Adrenal gland (tissue), 5 donors: ENCODE results near the gene DENND1C.

ENCODE experiments used
- POLR2A ChIP-seq, 2 donors: fragments of 450-650 bp; IDR thresholded peaks; one replicate each; pipeline ENCODE4 v1.6.1; 2017; ENCODE audit warnings: antibody characterized with exemption in 2 of 2, mild to moderate bottlenecking in 2 of 2, moderate library complexity in 1 of 2
- TF ChIP-seq, protein P1 (sequence below), 6 experiments: fragments of 450-650 bp in 4 of 6; fragments of 200-600 bp in 2 of 6; sonication (generic) in 1 of 6; IDR thresholded peaks; 1 replicate in 5 of 6; 2 replicates in 1 of 6; pipeline versions ENCODE4 v1.5.1 to v1.8.0; 2016 to 2021; ENCODE audit warnings: antibody characterized with exemption in 6 of 6, mild to moderate bottlenecking in 2 of 6, moderate library complexity in 1 of 6
- donor health status: DM: no; HTN: no; CAD: no.

- TF ChIP-seq, protein P1, sequence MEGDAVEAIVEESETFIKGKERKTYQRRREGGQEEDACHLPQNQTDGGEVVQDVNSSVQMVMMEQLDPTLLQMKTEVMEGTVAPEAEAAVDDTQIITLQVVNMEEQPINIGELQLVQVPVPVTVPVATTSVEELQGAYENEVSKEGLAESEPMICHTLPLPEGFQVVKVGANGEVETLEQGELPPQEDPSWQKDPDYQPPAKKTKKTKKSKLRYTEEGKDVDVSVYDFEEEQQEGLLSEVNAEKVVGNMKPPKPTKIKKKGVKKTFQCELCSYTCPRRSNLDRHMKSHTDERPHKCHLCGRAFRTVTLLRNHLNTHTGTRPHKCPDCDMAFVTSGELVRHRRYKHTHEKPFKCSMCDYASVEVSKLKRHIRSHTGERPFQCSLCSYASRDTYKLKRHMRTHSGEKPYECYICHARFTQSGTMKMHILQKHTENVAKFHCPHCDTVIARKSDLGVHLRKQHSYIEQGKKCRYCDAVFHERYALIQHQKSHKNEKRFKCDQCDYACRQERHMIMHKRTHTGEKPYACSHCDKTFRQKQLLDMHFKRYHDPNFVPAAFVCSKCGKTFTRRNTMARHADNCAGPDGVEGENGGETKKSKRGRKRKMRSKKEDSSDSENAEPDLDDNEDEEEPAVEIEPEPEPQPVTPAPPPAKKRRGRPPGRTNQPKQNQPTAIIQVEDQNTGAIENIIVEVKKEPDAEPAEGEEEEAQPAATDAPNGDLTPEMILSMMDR (IDR thresholded peaks at IDR 0.05), result no peak
- TF ChIP-seq POLR2A (IDR thresholded peaks at IDR 0.05), result no peak
Measured at GRCh38 chr19:6528544-6529121, 47.0 kb upstream of the DENND1C start.
